H9 (cell line): ENCODE measurements around the gene NRXN2. TPM values are rescaled to one million over a fixed set of nuclear protein-coding genes. Genes with fewer than 3 reads are reported as not detected.

Source experiments
- DNase-seq: peaks from one replicate; pipeline ENCODE4 v3.0.0-alpha.2; 2017
- H2AFZ ChIP-seq: one replicate; pipeline ENCODE4 v1.6.1; 2013; ENCODE audit warnings: mild to moderate bottlenecking, low read length, control low read depth, moderate library complexity
- H2AK5ac ChIP-seq: 2 replicates; pipeline ENCODE4 v1.6.1; 2013; ENCODE audit warnings: low read length, control low read depth, mixed read lengths; ENCODE audit not compliant: insufficient read length
- H2BK120ac ChIP-seq: one replicate; pipeline ENCODE4 v1.6.1; 2013; ENCODE audit warnings: low read depth, mild to moderate bottlenecking, low read length, control low read depth, inconsistent platforms; ENCODE audit not compliant: poor library complexity, severe bottlenecking
- H2BK12ac ChIP-seq: 2 replicates; pipeline ENCODE4 v1.6.1; 2013; ENCODE audit warnings: low read length, control low read depth, mixed read lengths, low read depth; ENCODE audit not compliant: insufficient read length
- H2BK15ac ChIP-seq: 2 replicates; pipeline ENCODE4 v1.6.1; 2013; ENCODE audit warnings: low read depth, low read length, control low read depth
- H2BK20ac ChIP-seq: one replicate; pipeline ENCODE4 v1.6.1; 2013; ENCODE audit warnings: low read depth, mild to moderate bottlenecking, low read length, control low read depth, inconsistent platforms; ENCODE audit not compliant: poor library complexity, severe bottlenecking
- H2BK5ac ChIP-seq: 2 replicates; pipeline ENCODE4 v1.6.1; 2013; ENCODE audit warnings: low read length, control low read depth, mixed read lengths; ENCODE audit not compliant: insufficient read length
- H3K14ac ChIP-seq: 2 replicates; pipeline ENCODE4 v1.6.1; 2013; ENCODE audit warnings: low read length, control low read depth; ENCODE audit not compliant: insufficient read depth
- H3K18ac ChIP-seq: 2 replicates; pipeline ENCODE4 v1.6.1; 2013; ENCODE audit warnings: low read depth, mild to moderate bottlenecking, mixed read lengths, low read length, control low read depth; ENCODE audit not compliant: insufficient read length
- H3K23ac ChIP-seq: 2 replicates; pipeline ENCODE4 v1.6.1; 2013; ENCODE audit warnings: low read length, control low read depth, mixed read lengths, low read depth; ENCODE audit not compliant: insufficient read length
- H3K23me2 ChIP-seq: 2 replicates; pipeline ENCODE4 v1.6.1; 2013; ENCODE audit warnings: low read depth, mild to moderate bottlenecking, mixed read lengths, low read length, control low read depth; ENCODE audit not compliant: insufficient read length, poor library complexity, severe bottlenecking
- H3K27ac ChIP-seq: 2 replicates; pipeline ENCODE4 v1.5.1; 2013; ENCODE audit warnings: low read length, control low read depth, mixed read lengths, low read depth; ENCODE audit not compliant: insufficient read length
- H3K27me3 ChIP-seq: 2 replicates; pipeline ENCODE4 v1.6.1; 2013; ENCODE audit warnings: low read length, control low read depth, inconsistent platforms; ENCODE audit not compliant: insufficient read depth
- H3K4ac ChIP-seq: 2 replicates; pipeline ENCODE4 v1.6.1; 2013; ENCODE audit warnings: low read depth, mild to moderate bottlenecking, control low read depth, inconsistent platforms, low read length, moderate library complexity
- H3K4me1 ChIP-seq: 2 replicates; pipeline ENCODE4 v1.6.1; 2013; ENCODE audit warnings: low read length, control low read depth, inconsistent platforms; ENCODE audit not compliant: insufficient read depth
- H3K4me2 ChIP-seq: 2 replicates; pipeline ENCODE4 v1.6.1; 2013; ENCODE audit warnings: low read length, control low read depth, mixed read lengths; ENCODE audit not compliant: insufficient read length, insufficient read depth
- H3K56ac ChIP-seq: 2 replicates; pipeline ENCODE4 v1.6.1; 2013; ENCODE audit warnings: low read depth, mild to moderate bottlenecking, mixed read lengths, low read length, control low read depth; ENCODE audit not compliant: insufficient read length
- H3K79me1 ChIP-seq: 2 replicates; pipeline ENCODE4 v1.6.1; 2013; ENCODE audit warnings: low read depth, mild to moderate bottlenecking, moderate library complexity, low read length, control low read depth, inconsistent platforms; ENCODE audit not compliant: insufficient read depth, poor library complexity, severe bottlenecking
- H3K79me2 ChIP-seq: 2 replicates; pipeline ENCODE4 v1.6.1; 2013; ENCODE audit warnings: low read length, control low read depth, inconsistent platforms; ENCODE audit not compliant: insufficient read depth
- H3K9ac ChIP-seq: 2 replicates; pipeline ENCODE4 v1.6.1; 2013; ENCODE audit warnings: low read length, control low read depth, mixed read lengths; ENCODE audit not compliant: insufficient read length; ENCODE audit errors: extremely low read depth
- H3K9me3 ChIP-seq: one replicate; pipeline ENCODE4 v1.6.1; 2013; ENCODE audit warnings: low read depth, low read length, inconsistent platforms; ENCODE audit not compliant: control insufficient read depth
- H3T11ph ChIP-seq: one replicate; pipeline ENCODE4 v1.6.1; 2013; ENCODE audit warnings: mild to moderate bottlenecking, low read length, control low read depth, inconsistent platforms
- H4K20me1 ChIP-seq: one replicate; pipeline ENCODE4 v1.6.1; 2013; ENCODE audit not compliant: control insufficient read depth, insufficient read length, insufficient read depth
- H4K5ac ChIP-seq: 2 replicates; pipeline ENCODE4 v1.6.1; 2013; ENCODE audit warnings: low read depth, mild to moderate bottlenecking, mixed read lengths, low read length, control low read depth; ENCODE audit not compliant: insufficient read length
- H4K8ac ChIP-seq: replicated peaks from 2 replicates; pipeline ENCODE4 v1.6.1; 2013; ENCODE audit warnings: low read length, control low read depth, mixed read lengths, low read depth; ENCODE audit not compliant: insufficient read length
- H4K91ac ChIP-seq: 2 replicates; pipeline ENCODE4 v1.6.1; 2013; ENCODE audit warnings: low read depth, mild to moderate bottlenecking, moderate library complexity, mixed read lengths, low read length, control low read depth; ENCODE audit not compliant: insufficient read length
- H3K27ac Mint-ChIP-seq, 3 experiments: 2 replicates in 2 of 3; 3 replicates in 1 of 3; pipeline ENCODE4 v1.8.0; 2020 to 2021; ENCODE audit warnings: mixed read lengths in 3 of 3, mild to moderate bottlenecking in 1 of 3, moderate library complexity in 1 of 3
- H3K27me3 Mint-ChIP-seq: 2 replicates; pipeline ENCODE4 v1.8.0; 2021; ENCODE audit warnings: low read depth, mild to moderate bottlenecking, moderate library complexity, mixed read lengths
- H3K36me3 Mint-ChIP-seq, 3 experiments: 2 replicates in 2 of 3; 3 replicates in 1 of 3; pipeline ENCODE4 v1.8.0; 2020 to 2021; ENCODE audit warnings: low read depth in 3 of 3, mixed read lengths in 3 of 3; ENCODE audit not compliant: insufficient read depth in 1 of 3
- H3K4me1 Mint-ChIP-seq, 2 experiments: 2 replicates each; pipeline ENCODE4 v1.8.0; 2020; ENCODE audit warnings: mixed read lengths in 2 of 2
- H3K4me3 Mint-ChIP-seq, 2 experiments: 2 replicates in 1 of 2; 3 replicates in 1 of 2; pipeline ENCODE4 v1.8.0; 2020 to 2021; ENCODE audit warnings: mild to moderate bottlenecking in 2 of 2, mixed read lengths in 2 of 2, moderate library complexity in 1 of 2
- H3K9me3 Mint-ChIP-seq, 2 experiments: 2 replicates in 1 of 2; 3 replicates in 1 of 2; pipeline ENCODE4 v1.8.0; 2020; ENCODE audit warnings: mild to moderate bottlenecking in 2 of 2, mixed read lengths in 2 of 2, moderate library complexity in 1 of 2
- WGBS: extraction: QIAGEN DNeasy Blood & Tissue Kit; methylation state at CpG from one replicate; pipeline ENCODE4 v1.1.7; 2013; ENCODE audit warnings: missing lambda C conversion rate, low lambda C conversion rate, mixed read lengths; ENCODE audit not compliant: insufficient read length; ENCODE audit errors: extremely low coverage; 5-methylcytosine and 5-hydroxymethylcytosine counted together
- total RNA-seq: library from RNA; stranded (reverse); gene quantifications from 2 replicates; pipeline ENCODE4 v1.2.1, GENCODE V29; 2021
- TF ChIP-seq, protein P1 (sequence below): fragments of 200-600 bp; sonication (generic); conservative IDR thresholded peaks from 3 replicates; pipeline ENCODE4 v1.8.0; 2021; ENCODE audit warnings: antibody characterized with exemption, mild to moderate bottlenecking

Gene NRXN2
- total RNA-seq, 1 experiment from 2014 or later, result 3.9 TPM

DNA sequence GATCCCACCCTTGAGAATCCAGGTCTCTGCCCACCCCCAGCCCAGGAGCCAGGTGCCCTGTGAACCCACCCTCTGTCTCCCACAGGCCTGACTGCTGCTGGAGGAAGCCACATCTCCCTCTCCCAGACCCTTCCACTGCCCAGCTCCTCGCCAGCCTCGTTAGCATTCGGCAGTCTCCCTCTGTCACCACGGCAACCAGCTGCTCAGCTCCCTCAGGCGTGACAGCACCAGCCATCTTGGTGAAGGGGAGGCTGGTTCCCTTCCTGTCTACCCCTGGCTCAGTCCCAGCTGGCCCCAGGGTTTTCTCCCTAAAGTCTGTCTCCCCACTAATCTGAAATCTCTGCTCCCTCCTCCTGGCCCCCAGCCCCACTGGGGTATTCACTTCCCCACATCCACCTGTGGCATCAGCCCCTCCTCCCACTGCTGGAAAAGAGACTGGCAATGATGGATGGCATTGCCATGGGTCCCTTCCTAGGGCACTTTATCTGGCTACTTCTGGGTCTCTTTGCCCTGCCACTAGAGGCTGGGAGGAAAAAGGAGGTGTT, 28.1 kb downstream of the NRXN2 start:
- Histone ChIP-seq H3K23ac (no peak overlapping the region), H4K91ac (no peak overlapping the region), H2AK5ac (no peak overlapping the region), H3K18ac (no peak overlapping the region), H3K23me2 (no peaks in the 10 kb centered on the region), H4K5ac (no peak overlapping the region), H3K27ac (no peak overlapping the region), H4K8ac (no peak overlapping the region), H3K4ac (no peak overlapping the region), H2BK5ac (no peak overlapping the region), H3K27me3 (no peaks in the 10 kb centered on the region), H2BK20ac (no peak overlapping the region), H3K56ac (no peak overlapping the region), H2AFZ (no peak overlapping the region), H2BK120ac (no peak overlapping the region), H4K20me1 (no peaks in the 10 kb centered on the region), H3K9me3 (no peaks in the 10 kb centered on the region), H3T11ph (no peak overlapping the region), H3K9ac (no peak overlapping the region), H3K79me2 (no peaks in the 10 kb centered on the region), H2BK12ac (no peak overlapping the region), H3K79me1 (no peaks in the 10 kb centered on the region), H2BK15ac (no peak overlapping the region), H3K4me1 (no peaks in the 10 kb centered on the region), H3K4me2 (no peak overlapping the region), H3K14ac (no peak overlapping the region)
- Mint-ChIP-seq H3K27ac (no peak overlapping the region; a peak in 1 of 7 replicates), H3K27me3 (peaks cover 76% of the 10 kb centered on the region), H3K4me1 (peaks cover 12 to 26% of the 10 kb centered on the region in 2 experiments), H3K36me3 (no peaks in the 10 kb centered on the region), H3K9me3 (no peaks in the 10 kb centered on the region), H3K4me3 (peak overlapping the region in 1 of 2 experiments; percentile 55; a peak in 1 of 5 replicates)
- peak; percentile 56 for DNase-seq
- TF ChIP-seq, protein P1, sequence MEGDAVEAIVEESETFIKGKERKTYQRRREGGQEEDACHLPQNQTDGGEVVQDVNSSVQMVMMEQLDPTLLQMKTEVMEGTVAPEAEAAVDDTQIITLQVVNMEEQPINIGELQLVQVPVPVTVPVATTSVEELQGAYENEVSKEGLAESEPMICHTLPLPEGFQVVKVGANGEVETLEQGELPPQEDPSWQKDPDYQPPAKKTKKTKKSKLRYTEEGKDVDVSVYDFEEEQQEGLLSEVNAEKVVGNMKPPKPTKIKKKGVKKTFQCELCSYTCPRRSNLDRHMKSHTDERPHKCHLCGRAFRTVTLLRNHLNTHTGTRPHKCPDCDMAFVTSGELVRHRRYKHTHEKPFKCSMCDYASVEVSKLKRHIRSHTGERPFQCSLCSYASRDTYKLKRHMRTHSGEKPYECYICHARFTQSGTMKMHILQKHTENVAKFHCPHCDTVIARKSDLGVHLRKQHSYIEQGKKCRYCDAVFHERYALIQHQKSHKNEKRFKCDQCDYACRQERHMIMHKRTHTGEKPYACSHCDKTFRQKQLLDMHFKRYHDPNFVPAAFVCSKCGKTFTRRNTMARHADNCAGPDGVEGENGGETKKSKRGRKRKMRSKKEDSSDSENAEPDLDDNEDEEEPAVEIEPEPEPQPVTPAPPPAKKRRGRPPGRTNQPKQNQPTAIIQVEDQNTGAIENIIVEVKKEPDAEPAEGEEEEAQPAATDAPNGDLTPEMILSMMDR, result no peak
- WGBS, result no CpG with 5 or more reads among the region's 5 CpGs
